GM12878 (cell line): ENCODE measurements around the gene FBXL3. TPM values are rescaled to one million over a fixed set of nuclear protein-coding genes. Genes with fewer than 3 reads are reported as not detected.

Experiments used
- ASH2L ChIP-seq: fragments of 300-600, 200-600 bp; sonication (generic); IDR thresholded peaks from 2 replicates; pipeline ENCODE4 v1.6.1; 2017; ENCODE audit warnings: low read depth, mild to moderate bottlenecking, borderline replicate concordance
- ATF7 ChIP-seq: fragments of 450-650 bp; IDR thresholded peaks from 2 replicates; pipeline ENCODE4 v1.6.1; 2016; ENCODE audit warnings: low read depth, mild to moderate bottlenecking
- EGR1 ChIP-seq, 2 experiments: IDR thresholded peaks; 1 replicate in 1 of 2; 2 replicates in 1 of 2; pipeline ENCODE4 v1.6.1; 2011 to 2012; ENCODE audit warnings: low read depth in 2 of 2, low read length in 2 of 2, borderline replicate concordance in 1 of 2, mild to moderate bottlenecking in 1 of 2, moderate library complexity in 1 of 2
- EP300 ChIP-seq, 2 experiments: fragments of 150-350 bp in 1 of 2; IDR thresholded peaks; 2 replicates each; pipeline ENCODE4 v1.6.1; 2011 to 2012; ENCODE audit warnings: low read depth in 2 of 2, low read length in 2 of 2, borderline replicate concordance in 1 of 2, improper control_type of control experiment in 1 of 2, inconsistent platforms in 1 of 2; ENCODE audit not compliant: control insufficient read depth in 1 of 2
- ESRRA ChIP-seq: IDR thresholded peaks from 2 replicates; pipeline ENCODE4 v1.6.1; 2012; ENCODE audit warnings: mild to moderate bottlenecking, low read length, improper control_type of control experiment
- GABPA ChIP-seq: IDR thresholded peaks from 2 replicates; pipeline ENCODE4 v1.6.1; 2014; ENCODE audit warnings: antibody characterized with exemption, low read depth, mild to moderate bottlenecking, inconsistent platforms
- GATAD2B ChIP-seq: fragments of 450-650 bp; conservative IDR thresholded peaks from 2 replicates; pipeline ENCODE4 v1.6.1; 2017; ENCODE audit warnings: low read depth, mild to moderate bottlenecking, moderate library complexity
- IKZF2 ChIP-seq, 2 experiments: fragments of 450-650 bp; IDR thresholded peaks; 2 replicates each; pipeline ENCODE4 v1.6.1; 2017; ENCODE audit warnings: mild to moderate bottlenecking in 2 of 2, moderate library complexity in 2 of 2
- IRF4 ChIP-seq: IDR thresholded peaks from 2 replicates; pipeline ENCODE4 v1.6.1; 2011; ENCODE audit warnings: low read depth, low read length
- JUNB ChIP-seq: IDR thresholded peaks from 2 replicates; pipeline ENCODE4 v1.6.1; 2016; ENCODE audit warnings: antibody characterized with exemption, mild to moderate bottlenecking
- MEF2A ChIP-seq: IDR thresholded peaks from 2 replicates; pipeline ENCODE4 v1.6.1; 2011; ENCODE audit warnings: low read depth, mild to moderate bottlenecking, low read length, moderate library complexity; ENCODE audit not compliant: insufficient read depth
- NFIC ChIP-seq: IDR thresholded peaks from 2 replicates; pipeline ENCODE4 v1.6.1; 2012; ENCODE audit warnings: low read depth, mild to moderate bottlenecking, inconsistent platforms, low read length, moderate library complexity
- POLR2AphosphoS2 ChIP-seq: IDR thresholded peaks from 2 replicates; pipeline ENCODE4 v1.6.1; 2011; ENCODE audit warnings: low read depth, mild to moderate bottlenecking, low read length, improper control_type of control experiment, moderate library complexity
- RB1 ChIP-seq: fragments of 450-650 bp; formaldehyde crosslinking; IDR thresholded peaks from 2 replicates; pipeline ENCODE4 v1.6.1; 2017; ENCODE audit warnings: mild to moderate bottlenecking, borderline replicate concordance
- RUNX3 ChIP-seq: IDR thresholded peaks from 2 replicates; pipeline ENCODE4 v1.6.1; 2012; ENCODE audit warnings: low read length, inconsistent platforms
- SMAD1 ChIP-seq: fragments of 450-650 bp; IDR thresholded peaks from 2 replicates; pipeline ENCODE4 v1.6.1; 2018; ENCODE audit warnings: mild to moderate bottlenecking, low read depth; ENCODE audit not compliant: partially characterized antibody
- ZBED1 ChIP-seq: IDR thresholded peaks from 2 replicates; pipeline ENCODE4 v1.6.1; 2016; ENCODE audit warnings: borderline replicate concordance
- ZNF384 ChIP-seq: IDR thresholded peaks from 2 replicates; pipeline ENCODE4 v1.6.1; 2012; ENCODE audit warnings: low read depth, mild to moderate bottlenecking, low read length, improper control_type of control experiment, borderline replicate concordance
- ZSCAN29 ChIP-seq: fragments of 450-650 bp; IDR thresholded peaks from 2 replicates; pipeline ENCODE4 v1.6.1; 2017; ENCODE audit warnings: mild to moderate bottlenecking, moderate library complexity
- polyA plus RNA-seq, 11 experiments: library from polyadenylated mRNA; depleted of rRNA in 4 of 11; unstranded in 6 of 11; stranded (reverse) in 5 of 11; fragments of >200 nt; fragmentation: Nextera tagmentation in 4 of 11; fragmentation: Illumina TruSeq in 1 of 11; extraction: Ambion mirVana in 4 of 11; extraction: Trizol in 1 of 11; gene quantifications; 1 replicate in 1 of 11; 2 replicates in 10 of 11; pipeline versions ENCODE4 v1.2.1 to v1.2.3, GENCODE V29; 2011 to 2016; ENCODE audit warnings: inconsistent platforms in 2 of 11, missing spikeins in 2 of 11, low read depth in 1 of 11
- total RNA-seq, 4 experiments: library from RNA; depleted of rRNA in 3 of 4; stranded (reverse); fragments of >200 nt in 3 of 4; fragmentation: Illumina TruSeq in 1 of 4; extraction: Trizol in 1 of 4; gene quantifications; 2 replicates each; pipeline versions ENCODE4 v1.2.1 to v1.2.3, GENCODE V29; 2013 to 2021
- TF ChIP-seq, protein P1 (sequence below): IDR thresholded peaks from 2 replicates; pipeline ENCODE4 v1.6.1; 2012; ENCODE audit warnings: low read length, inconsistent platforms
- TF ChIP-seq, protein P2 (sequence below): fragments of 150-350 bp; IDR thresholded peaks from 2 replicates; pipeline ENCODE4 v1.6.1; 2016; ENCODE audit warnings: low read depth, low read length

FBXL3 gene
- total and polyA plus RNA-seq, 10 of the 15 experiments (the other 5 are each of a cell fraction or from before 2014, with no cell fraction given), result 9.0 to 26.4 (median 19.7) TPM

DNA sequence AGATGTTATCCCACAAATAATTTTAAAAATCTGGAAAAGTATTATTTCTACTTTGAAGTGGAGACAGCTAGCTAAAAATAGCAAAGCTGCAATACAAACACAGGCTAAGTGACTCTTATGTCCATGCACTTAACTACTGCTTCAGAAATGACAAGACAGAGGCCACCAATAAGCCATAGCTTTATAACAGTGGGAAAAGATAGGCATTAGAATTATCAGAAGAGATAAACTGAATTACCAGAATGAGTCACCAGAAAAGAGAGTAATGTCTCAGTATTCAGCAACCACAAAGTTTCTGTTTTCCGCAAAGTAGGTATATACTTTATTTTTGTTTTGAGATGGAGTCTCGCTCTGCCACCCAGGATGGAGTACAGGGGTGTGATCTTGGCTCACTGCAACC lies 17.9 kb downstream of the FBXL3 start (continued):
- TF ChIP-seq, protein P1, sequence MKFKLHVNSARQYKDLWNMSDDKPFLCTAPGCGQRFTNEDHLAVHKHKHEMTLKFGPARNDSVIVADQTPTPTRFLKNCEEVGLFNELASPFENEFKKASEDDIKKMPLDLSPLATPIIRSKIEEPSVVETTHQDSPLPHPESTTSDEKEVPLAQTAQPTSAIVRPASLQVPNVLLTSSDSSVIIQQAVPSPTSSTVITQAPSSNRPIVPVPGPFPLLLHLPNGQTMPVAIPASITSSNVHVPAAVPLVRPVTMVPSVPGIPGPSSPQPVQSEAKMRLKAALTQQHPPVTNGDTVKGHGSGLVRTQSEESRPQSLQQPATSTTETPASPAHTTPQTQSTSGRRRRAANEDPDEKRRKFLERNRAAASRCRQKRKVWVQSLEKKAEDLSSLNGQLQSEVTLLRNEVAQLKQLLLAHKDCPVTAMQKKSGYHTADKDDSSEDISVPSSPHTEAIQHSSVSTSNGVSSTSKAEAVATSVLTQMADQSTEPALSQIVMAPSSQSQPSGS, result no peak
- TF ChIP-seq EGR1 (IDR thresholded peaks at IDR 0.05; ENCODE audit: borderline replicate concordance in 1 of 2, low read depth in 2 of 2, low read length in 2 of 2) (no peak), IRF4 (0 out of 2 replicates have a peak, but pooled peaks have one; percentile 44), SMAD1 (no peak), ZBED1 (no peak), GABPA (no peak), EP300 (IDR thresholded peaks at IDR 0.05; ENCODE audit: borderline replicate concordance in 1 of 2, control insufficient read depth in 1 of 2, low read depth in 2 of 2, low read length in 2 of 2) (no peak), ASH2L (no peak), MEF2A (0 out of 2 replicates have a peak, but pooled peaks have one; percentile 41), JUNB (peak; percentile 78), ZNF384 (no peak), ESRRA (no peak), ZSCAN29 (no peak), GATAD2B (no peak), RUNX3 (peak; percentile 69), IKZF2 (IDR thresholded peaks at IDR 0.05) (peak in 1 of 2 experiments; percentile 42; a peak in 1 of 4 replicates), RB1 (no peak), NFIC (peak; percentile 50; the same call in 1 of the 2 replicates), ATF7 (no peak), POLR2AphosphoS2 (no peak)
- TF ChIP-seq, protein P2, sequence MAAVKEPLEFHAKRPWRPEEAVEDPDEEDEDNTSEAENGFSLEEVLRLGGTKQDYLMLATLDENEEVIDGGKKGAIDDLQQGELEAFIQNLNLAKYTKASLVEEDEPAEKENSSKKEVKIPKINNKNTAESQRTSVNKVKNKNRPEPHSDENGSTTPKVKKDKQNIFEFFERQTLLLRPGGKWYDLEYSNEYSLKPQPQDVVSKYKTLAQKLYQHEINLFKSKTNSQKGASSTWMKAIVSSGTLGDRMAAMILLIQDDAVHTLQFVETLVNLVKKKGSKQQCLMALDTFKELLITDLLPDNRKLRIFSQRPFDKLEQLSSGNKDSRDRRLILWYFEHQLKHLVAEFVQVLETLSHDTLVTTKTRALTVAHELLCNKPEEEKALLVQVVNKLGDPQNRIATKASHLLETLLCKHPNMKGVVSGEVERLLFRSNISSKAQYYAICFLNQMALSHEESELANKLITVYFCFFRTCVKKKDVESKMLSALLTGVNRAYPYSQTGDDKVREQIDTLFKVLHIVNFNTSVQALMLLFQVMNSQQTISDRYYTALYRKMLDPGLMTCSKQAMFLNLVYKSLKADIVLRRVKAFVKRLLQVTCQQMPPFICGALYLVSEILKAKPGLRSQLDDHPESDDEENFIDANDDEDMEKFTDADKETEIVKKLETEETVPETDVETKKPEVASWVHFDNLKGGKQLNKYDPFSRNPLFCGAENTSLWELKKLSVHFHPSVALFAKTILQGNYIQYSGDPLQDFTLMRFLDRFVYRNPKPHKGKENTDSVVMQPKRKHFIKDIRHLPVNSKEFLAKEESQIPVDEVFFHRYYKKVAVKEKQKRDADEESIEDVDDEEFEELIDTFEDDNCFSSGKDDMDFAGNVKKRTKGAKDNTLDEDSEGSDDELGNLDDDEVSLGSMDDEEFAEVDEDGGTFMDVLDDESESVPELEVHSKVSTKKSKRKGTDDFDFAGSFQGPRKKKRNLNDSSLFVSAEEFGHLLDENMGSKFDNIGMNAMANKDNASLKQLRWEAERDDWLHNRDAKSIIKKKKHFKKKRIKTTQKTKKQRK, result no peak
- TF ChIP-seq, all 136 proteins: peak for 6
